DMS 273 (cell line): ENCODE data around the gene RGMB.

ENCODE experiments used
- DNase-seq: peaks from one replicate; lab custom pipeline; 2025; ENCODE audit not compliant: unreplicated experiment; lab: John Stamatoyannopoulos, UW

RGMB gene

DNA sequence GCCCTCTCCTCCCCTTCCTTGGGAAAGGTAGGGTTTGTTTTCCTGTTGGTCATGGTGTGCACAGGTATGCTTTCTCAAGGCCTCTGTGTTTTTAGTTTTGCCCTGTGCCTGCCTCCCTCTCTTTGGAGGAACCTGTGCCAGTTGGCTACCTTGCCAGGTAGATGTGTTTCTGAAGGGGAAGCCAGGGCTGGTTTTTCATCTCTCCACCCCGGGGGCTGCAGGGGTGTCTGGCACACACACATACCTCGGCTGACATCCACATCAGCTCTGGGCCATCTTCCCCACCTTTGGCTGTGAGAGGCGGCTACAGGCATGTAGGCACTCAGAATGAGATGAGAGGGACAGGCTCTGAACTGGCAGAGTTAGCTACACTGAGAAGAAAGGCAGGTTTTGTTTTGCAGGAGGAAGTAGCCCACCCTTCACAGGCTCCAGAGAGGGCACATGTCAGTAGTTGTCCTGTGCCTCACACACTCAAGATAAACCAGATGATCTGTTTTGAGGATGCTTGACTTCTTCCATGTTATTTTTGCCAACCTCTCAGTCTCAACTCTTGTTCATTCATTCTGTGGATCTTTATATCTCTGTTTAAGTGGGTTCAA lies 9.7 kb downstream of the RGMB start:
- no peak for DNase-seq

DNA sequence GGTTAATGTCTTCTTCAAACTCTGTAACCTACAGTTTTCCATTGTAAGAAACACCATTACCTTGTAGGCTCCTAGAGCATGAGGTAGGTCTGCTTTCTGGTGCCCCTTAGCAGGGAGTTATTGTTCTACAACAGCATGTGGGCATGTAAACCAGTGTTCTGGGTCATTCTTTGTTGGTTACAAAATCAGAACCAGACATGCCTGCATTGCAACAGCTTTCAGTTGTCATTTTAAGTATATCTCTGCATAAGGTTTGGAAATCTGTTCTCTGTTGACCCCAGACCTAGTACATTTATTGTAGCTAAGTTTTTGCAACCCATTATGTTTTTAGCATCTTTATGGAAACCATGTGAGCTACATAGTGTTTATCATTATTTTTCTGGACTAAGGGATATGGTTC lies 10.9 kb downstream of the RGMB start:
- DNase-seq = no peak

DNA sequence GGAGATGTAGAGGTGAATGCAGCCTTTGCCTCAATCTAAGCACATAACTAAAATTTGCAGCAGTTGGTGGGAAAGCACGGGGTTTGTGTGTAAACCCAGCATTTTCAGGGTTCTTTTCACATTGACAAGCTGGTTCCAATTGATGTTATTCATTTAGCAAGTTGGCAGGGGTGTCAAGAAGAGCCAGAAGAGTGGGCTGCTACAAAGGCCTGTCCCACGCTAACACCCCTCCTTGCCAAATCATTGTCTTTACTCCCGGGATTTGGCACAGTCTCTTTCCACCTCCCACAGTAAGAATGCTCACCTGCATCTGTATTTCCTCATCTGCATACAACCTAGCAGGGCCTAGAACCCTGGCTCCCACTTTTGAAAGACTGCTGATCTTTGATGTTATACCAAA lies 11.8 kb downstream of the RGMB start:
- no peak for DNase-seq

DNA sequence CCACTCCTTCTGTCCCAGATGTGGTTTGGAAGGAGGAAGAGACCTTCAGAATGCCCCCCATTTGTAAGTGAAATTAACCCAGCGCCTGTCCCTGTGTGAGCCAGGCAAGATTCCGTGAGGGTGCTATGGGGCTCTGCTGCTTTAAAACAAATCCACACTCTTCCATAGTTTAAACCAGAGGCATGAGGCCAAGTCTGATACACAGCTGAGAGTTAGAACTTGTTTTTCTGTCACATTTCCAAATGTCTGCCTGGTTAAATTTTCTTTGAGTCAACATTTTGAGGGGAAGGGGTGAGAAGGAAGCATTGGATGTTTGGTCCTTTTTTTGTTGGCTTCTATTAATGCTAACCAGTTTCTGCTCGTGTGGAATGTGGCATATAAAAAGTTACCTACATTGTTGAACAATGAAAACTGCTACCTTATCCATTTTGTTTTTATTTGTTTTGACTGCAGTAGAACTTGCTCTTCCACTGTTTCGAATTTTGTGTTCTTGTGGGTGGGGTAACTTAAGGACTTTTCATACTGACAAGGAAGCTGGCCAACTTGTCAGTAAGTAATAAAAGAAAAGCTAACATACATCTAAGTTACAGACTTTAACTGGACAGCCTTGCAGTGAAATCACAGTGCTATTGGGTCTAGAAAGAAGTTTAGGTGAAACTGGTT lies 12.9 kb downstream of the RGMB start:
- no peak for DNase-seq

DNA sequence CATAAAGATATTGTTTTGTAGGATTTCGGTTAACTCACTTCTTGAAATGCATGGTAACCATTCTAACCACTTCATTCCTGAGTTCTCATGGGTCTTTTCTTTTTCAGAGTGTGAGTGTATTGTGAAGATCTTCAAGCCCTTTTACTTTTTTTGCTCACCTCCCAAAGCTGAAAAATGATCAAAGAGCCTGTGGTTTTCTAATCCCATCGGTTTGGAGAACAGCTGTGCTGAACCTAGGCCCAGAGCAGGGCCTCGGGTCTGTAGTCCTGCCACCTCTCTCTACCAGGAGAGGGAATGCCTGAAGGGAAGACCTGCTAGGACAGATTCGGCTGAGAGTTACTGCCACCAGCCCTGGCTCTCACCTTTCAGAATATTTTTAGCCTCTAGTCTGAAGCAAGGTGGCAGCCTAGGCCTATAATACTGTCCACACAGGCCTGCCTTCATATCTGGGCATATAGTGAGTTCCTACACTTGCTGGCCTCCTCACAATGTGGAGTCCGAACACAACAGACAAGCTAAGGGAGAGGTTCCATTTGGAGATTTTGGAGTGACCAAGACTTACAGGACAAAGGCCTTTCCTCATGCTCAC lies 13.8 kb downstream of the RGMB start:
- DNase-seq = no peak

DNA sequence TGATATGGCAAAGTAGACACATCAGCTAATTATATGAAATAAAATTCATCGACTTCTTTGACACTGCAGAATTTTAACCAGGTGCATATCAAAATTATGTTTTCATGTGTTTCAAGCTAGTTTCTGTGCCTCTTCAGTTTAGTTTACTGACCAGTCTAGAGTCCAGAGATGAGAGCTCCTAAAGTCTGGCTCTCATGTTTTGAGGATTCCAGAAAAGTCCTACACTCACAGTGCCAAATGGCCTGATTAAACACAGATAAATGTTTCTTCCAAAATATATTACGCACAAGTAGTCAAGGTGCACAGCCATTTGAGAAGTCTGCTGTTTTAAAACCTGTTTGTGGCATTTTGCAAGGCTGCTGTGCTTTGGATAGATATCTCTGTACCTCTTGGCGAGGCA lies 15.6 kb downstream of the RGMB start:
- DNase-seq = no peak

DNA sequence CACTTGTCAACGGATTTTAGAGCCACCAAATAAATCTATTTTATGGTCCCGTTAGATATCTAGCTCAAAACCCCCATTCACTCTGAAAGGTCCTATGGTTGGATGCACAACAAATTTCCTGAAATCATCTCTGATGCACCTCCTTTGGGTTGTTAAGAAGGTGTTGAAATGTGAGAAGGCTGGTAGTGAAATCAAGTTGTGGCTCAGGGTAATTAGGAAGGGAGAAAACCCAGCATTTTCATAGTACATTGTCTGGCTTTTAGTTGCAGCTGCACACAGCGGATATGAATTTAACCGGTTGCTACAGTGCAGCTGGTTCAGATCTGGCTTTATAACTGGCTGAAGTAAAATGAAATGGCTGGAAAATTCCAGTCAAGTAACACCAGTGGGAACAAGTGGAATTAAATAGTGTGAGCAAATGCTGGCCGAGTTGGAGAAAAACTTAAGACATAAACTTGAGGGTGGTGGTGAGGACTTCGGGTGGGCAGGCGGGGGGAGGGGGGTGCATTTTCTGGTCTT lies 17.6 kb downstream of the RGMB start:
- no peak for DNase-seq

DNA sequence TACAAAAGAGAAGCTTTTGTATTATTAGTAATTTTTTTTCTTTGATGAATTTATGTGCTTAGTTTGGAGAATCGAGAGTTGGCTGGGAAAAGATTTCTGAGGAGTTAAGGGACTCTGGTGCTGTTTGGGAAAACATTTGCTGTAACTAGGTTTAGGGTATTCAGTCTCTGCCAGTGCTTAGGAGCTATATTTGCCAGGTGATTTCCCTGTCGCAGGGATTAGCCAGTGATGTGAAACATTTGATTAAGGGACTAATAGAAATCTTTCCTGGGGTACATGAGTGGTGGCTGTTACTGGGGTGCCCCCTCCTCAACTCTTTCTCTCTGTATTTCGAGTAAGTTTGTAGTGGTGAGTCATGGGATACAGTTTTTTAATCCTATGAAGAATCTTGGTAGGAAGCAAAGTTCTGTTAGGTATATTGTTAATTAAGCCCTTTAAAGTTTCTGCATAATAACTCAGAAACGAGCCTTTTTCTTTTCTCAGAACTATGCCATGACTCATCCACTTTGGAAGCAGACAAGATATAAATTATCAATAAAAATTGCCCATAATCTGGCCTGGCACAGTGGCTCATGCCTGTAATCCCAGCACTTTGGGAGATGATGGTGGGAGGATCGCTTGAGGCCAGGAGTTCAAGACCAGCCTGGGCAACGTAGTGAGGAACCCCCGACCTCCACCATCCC lies 18.6 kb downstream of the RGMB start:
- DNase-seq = no peak

DNA sequence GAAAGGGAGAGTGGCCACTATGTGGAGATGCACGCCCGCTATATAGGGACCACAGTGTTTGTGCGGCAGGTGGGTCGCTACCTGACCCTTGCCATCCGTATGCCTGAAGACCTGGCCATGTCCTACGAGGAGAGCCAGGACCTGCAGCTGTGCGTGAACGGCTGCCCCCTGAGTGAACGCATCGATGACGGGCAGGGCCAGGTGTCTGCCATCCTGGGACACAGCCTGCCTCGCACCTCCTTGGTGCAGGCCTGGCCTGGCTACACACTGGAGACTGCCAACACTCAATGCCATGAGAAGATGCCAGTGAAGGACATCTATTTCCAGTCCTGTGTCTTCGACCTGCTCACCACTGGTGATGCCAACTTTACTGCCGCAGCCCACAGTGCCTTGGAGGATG lies 19.8 kb downstream of the RGMB start:
- DNase-seq = no peak

DNA sequence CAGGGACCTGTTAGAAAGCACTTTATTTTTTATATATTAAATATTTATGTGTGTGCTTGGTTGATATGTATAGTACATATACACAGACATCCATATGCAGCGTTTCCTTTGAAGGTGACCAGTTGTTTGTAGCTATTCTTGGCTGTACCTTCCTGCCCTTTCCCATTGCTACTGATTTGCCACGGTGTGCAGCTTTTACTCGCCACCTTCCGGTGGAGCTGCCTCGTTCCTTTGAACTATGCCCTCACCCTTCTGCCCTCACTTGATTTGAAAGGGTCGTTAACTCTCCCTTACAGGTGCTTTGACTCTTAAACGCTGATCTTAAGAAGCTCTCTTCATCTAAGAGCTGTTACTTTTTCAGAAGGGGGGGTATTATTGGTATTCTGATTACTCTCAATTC lies 20.5 kb downstream of the RGMB start:
- DNase-seq = no peak

DNA sequence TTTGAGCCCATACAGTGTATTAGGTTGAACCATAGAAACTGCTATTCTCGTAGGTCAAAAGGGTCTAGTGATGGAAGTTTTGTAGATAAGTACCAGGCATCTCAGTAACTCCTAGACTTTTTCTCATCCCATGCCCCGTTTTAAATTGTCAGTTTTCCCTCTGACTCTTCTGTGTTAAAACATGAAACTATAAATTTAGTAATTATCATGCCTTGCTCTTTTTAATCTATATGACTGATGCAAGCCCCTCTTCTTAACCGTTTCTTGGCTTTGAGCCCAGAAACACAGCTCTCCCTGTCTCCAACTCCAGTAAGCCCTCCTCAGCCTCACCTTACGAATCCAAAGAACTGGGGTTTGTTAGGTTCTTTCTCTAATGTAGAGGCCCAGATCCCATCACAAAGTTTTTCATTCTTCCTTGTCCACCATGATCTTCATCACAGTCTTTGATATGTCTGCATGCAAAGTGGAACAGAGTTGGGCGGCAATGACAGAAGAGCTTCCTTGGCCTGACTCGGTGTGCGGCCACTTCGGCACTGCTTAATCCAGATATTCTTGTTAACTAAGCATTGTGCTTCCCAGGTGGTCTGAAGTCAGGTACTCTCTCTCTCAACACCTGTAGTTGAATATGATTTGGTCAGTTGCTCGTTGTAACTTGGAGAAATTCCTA lies 21.1 kb downstream of the RGMB start:
- DNase-seq = peak; percentile 28

DNA sequence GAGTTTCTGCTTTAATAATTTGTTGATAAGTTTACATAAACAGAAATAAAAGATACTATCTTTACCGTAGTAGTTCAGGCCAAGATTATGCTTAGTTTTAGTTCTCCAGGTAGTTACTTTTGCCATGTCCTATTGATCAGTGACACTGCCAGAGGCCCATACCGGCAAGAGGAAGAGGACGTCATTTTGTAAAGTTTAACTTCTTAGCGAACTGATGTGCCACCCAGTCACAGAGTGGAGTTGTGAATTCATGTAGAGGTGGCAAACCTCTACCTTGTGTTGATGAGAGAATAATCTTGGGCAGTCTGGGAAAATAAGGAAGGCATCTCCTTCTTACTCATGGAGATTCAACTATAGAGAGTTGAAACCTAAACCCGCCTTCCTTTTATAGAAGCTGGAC lies 21.8 kb downstream of the RGMB start:
- DNase-seq = peak; percentile 12

DNA sequence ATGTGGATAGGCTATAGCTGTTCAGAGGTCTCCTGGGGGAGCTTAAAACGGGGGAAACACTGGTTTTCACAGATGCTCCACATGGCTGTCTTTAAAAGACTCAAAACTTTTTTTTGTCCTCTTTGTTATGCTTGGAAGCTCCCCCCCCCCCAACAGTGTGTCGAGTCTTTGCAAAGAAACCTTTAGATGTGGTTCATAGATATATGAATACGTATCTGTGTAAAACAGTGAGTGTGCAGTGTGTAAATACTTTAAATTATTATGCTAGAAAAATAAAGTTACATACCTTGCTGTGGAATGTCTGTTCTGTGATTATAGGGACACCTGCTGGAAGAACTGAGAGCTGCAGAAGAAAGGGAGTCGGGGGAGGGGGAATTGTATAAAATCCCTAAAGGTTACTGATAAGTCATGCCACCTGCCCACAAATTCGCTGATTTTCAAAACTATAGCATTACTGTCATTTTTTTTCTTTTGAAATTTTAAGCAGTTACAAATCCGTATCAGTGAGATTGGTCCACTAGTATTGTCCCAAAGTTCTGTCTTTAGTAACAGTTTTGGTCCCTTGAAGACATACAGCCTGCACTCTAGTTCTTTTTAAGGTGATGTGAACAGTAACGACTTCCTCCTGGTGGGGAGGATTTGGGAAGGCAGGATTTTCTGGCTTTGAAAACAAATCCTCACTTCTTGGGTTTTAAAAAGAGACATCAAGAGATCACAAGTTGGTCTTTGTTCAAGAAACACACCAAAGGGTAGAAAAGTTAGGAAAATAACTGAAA lies 22.9 kb downstream of the RGMB start:
- DNase-seq = peak; percentile 79

DNA sequence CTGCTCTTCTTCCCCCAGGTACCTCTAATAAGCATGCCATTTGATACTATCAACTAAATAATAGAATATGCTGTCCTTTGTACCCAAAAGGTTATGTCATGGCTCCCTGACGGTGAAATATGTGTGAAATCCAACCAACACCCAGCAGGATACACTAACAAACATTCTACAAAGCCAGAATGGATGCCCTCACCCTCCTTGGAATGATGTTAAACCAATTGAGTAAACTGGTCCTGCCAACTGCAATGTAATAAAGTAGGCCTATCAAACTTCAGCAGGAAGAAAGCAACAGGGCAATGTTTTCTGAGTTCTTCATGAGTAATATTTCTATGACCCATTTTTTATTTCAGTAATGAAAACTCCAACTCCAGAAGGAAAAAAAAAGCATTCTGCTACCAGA lies 24.9 kb downstream of the RGMB start:
- DNase-seq = no peak

DNA sequence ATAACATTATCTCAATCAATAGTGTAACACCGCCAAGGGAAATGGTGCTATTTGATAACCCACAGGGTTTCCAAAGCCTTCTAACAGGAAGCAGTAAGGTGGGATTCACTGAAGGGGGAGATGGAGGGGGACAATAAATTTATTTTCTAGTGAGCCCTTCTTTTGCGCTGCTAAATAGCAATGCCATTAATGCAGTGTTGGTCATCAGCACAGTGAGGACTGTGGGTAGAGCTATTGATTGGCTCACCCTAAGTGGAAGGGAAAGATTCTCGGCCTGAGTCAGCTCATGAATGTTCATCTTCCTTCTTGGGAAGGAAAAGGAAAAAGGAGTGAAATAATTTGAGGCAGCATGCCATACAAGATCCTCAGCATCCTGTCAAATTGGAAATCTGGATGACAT lies 25.4 kb downstream of the RGMB start:
- no peak for DNase-seq

DNA sequence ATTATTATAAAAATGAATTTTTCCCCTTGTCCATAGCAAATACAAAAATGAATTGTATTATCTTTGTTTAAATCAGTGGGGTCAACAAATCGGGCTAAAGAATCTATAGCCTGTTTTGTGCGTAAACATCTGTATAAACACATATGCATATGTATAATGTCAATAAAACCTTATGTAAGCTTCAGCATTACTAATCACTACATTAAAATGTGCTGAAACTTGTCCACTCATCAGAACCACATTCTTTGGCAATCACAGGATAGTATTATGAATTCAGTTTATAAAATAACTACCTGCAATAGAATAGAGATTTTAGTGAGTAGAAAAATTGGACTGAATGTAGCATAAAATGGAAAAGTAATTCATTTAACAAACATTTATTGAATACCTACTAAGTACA lies 30.6 kb downstream of the RGMB start:
- no peak for DNase-seq

DNA sequence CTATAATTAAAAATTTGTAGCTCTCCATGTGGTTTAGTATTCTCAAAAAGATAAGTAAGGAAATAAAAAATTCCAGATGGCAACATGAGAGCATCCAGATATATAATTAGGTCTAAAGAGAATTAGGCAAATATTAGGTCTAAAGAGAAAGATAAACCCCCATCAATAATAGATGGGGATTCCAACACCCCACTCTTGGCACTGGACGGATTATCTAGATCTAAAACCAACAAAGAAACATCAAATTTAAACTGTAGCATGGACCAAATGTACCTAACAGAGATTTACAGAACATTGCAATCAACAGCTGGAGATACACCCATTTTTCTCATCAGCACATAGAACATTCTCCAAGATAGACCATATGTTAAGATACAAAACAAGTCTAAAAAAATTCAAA lies 31.6 kb downstream of the RGMB start:
- DNase-seq = no peak

DNA sequence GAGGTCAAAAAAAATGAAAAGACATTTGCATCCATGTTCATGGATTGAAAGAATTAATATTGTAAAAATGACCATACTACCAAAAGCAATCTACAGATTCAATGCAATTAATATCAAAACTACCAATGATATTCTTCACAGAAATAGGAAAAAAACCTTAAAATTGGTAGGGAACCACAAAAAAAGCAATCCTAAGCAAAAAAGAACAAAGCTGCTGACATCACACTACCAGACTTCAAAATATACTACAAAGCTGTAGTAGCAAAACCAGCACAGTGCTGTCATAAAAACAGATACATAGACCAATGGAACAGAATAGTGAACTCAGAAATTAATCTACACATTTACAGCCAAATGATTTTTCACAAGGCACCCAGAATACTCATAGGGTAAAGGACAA lies 34.3 kb downstream of the RGMB start:
- DNase-seq = no peak

DNA sequence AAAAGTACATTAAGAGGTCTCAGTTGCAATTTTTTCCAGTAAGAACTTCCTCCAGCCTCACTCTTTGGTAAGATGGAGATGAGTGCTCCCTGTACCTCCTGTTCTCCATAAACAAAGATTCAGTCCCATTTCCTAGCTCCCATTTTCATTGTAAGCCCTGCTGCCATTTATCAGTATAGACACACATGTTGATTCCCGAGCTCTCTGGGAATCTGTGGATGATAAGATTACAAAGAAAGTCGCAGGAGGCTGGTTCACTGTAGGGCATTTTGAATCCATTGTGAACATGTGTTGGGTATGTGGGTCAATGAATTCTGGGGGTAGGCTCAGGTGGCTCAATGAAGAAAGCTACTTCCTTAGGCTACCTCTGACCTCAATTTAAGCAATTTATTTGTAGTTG lies 36.7 kb downstream of the RGMB start:
- DNase-seq = no peak

DNA sequence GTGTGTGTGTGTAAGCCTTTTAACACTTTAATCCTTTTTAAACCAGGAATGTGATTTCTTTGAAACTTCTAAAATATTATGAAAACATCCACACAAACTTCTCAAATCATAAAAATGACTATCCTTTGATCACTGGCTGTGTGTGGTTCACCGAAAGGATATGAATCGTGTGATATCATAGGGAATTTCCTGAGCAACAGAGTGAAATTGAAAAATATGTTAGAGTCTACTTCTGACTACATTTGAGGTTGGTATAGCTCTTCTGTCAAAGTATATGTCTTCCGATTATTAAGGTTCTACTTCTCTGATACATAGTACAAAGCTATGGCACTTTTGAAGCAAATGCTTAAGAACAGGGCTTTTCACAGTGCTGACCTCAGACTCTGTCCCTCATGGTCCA lies 40.3 kb downstream of the RGMB start:
- no peak for DNase-seq
